Activated CD4-positive, alpha-beta T cell treated with anti-CD3 and anti-CD28 coated beads, Interleukin-2, amount 50 U/mL, for 24 hours (primary cell): ENCODE results near the gene DTWD2.
"Not testable (repeated sequence)": the region's sequence is repeated elsewhere in the genome, so short reads cannot be mapped to it uniquely, and the experiment has no call there.

Experiments used
- DNase-seq, 2 donors: peaks; one replicate each; pipeline ENCODE4 v3.0.0-alpha.2; 2020; ENCODE audit warnings: low read depth in 1 of 2, low spot score in 1 of 2

DTWD2 gene

DNA sequence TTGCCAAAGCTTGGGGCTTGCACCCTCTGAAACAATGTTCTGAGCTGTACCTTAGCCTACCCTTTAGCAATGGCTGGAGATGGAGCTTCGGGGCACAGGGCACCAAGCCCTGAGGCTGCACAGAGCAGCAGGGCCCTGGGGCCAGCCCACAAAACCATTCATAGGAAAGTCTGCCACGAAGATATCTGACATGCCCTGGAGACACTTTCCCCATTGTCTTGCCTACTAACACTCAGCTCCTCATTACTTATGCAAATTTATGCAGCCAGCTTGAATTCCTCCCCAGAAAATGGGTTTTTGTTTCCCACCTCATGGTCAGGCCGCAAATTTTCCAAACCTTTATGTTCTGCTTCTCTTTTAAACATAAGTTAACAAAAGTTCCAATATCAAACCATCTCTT lies 105.7 kb downstream of the DTWD2 start:
- no peak for DNase-seq

DNA sequence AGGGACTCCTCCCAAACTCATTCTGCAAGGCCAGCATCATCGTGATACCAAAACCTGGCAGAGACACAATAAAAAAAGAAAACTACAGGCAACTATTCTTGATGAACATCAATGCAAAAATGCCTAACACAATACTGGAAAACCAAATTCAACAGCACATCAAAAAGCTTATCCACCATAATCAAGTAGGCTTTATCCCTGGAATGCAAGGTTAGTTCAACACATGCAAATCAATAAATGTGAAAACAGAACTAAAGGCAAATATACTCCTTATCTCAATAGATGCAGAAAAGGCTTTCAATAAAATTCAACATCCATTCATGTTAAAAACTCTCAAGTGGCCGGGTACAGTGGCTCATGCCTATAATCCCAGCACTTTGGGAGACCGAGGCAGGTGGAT lies 111.5 kb downstream of the DTWD2 start:
- not testable (repeated sequence) for DNase-seq

DNA sequence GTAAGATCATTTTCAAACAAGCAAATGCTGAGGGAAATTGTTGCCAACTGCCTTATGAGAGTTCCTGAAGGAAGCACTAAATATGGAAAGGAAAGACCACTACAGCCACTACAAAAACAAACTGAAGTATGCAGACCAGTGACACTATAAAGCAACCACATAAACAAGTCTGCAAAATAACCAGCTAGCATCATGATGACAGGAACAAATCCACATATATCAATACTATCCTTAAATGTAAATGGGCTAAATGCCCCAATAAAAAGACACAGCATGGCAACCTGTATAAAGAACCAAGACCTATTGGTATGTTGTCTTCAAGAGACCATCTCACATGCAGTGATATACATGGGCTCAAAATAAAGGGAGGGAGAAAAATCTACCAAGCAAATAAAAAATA lies 113.2 kb downstream of the DTWD2 start:
- DNase-seq: no peak

DNA sequence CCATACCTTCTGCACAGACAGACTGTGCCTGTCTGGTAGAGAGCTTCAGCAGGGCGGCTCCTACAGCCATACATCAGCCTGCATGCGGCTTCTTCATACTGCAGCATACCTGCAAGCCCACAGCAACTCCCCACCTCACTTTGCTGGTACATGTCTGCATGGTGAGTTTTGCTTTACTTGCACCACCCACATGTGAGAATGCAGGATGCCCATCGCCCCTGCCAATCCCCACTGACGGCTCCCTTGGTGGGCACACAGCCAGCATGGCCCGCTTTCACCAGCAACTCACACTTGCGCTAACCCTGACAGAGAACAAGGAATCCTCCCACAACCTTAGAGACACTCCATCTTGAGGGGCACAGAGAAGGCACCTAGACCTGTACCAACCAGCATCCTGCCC lies 114.9 kb downstream of the DTWD2 start:
- DNase-seq: no peak

DNA sequence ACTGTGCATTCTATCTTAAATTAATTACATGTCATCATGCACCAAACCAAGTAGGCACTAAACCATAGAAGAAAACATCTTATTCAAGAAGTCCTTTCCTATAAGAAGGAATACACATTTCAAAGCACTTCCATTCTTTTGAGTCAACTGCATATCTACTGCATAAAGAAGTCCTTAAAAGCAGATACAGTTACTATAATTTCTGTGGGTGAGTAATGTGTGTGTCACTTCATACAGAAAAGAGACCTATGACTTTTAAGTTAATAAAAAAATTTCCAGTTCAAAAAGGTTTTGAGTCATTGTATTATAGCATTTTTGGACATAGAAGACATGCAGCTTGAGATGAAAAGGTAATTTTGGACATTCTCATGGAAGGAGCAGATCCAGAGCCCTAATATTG lies 125.0 kb downstream of the DTWD2 start:
- DNase-seq: no peak

DNA sequence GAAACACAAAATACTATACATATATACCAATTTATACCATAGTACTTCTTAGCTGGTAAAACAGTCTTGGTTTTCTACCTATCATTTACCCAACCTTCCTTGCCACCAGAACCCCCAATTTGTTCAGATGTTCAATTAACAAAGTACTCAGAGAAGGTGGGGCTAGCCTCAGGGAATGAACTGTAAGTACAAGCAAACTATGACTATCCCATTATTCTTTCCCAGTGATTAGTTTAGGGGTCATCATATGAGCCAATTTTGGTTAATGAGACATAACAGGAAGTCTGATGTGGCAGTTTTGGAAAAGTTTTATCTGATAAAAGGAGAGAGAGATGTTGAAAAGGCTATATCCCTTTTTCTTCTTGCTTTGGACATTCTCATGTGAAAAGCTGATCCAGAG lies 125.8 kb downstream of the DTWD2 start:
- no peak for DNase-seq

DNA sequence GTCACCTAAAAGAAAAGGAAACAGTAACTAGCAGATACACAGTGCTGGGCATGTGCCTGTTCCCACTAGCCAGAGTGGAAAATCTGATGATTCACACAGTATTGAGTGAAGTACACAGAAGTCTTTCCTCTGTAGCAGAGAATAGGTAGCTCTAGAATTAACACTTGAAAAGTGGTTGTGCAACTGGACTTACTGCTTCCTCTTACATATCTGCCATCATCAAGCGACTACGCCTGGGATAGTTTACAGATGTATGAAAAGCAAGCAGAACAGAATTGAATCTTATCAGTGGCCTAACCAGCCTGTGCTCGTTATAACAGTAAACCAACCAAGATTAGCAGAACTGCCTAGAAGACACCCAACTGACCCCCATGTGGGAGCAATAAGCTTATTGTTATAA lies 130.6 kb downstream of the DTWD2 start:
- DNase-seq: no peak

DNA sequence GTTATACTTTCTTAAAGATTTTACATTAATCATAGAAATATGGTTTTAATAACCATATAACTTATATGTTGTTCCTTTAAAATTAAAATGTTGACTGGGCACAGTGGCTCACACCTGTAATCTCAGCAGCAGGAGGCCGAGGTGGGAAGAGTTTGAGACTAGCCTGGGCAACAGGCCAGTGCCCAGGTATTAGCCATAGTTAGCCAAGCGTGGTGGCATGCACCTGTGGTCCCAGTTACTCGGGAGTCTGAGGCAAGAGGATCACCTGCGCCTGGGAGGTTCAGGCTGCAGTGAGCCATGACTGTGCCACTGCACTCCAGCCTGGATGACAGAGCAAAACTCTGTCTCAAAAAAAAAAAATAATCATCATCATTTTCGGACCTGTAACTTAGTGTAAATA lies 133.5 kb downstream of the DTWD2 start:
- DNase-seq: no peak

DNA sequence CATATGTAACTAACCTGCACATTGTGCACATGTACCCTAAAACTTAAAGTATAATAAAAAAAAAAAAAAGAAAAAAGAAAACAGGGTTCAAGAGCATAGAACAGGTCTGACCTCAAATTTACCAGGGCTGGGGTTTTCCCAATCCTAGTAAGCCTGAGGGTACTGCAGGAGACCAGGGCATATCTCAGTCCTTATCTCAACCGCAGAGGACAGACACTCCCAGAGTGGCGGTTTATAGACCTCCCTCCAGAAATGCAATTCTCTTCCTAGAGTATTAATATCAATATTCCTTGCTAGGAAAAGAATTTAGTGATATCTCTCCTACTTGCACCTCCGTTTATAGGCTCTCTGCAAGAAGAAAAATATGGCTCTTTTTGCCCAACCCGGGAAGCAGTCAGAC lies 136.6 kb downstream of the DTWD2 start:
- not testable (repeated sequence) for DNase-seq

DNA sequence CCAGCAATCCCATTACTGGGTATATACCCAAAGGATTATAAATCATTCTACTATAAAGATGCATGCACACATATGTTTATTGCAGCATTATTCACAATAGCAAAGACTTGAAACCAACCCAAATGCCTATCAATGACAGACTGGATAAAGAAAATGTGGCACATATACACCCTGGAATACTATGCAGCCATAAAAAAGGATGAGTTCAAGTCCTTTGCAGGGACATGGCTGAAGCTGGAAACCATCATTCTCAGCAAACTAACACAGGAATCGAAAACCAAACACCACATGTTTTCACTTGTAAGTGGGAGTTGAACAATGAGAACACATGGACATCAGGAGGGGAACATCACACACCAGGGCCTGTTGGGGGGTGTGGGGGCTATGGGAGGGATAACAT lies 138.8 kb downstream of the DTWD2 start:
- not testable (repeated sequence) for DNase-seq

DNA sequence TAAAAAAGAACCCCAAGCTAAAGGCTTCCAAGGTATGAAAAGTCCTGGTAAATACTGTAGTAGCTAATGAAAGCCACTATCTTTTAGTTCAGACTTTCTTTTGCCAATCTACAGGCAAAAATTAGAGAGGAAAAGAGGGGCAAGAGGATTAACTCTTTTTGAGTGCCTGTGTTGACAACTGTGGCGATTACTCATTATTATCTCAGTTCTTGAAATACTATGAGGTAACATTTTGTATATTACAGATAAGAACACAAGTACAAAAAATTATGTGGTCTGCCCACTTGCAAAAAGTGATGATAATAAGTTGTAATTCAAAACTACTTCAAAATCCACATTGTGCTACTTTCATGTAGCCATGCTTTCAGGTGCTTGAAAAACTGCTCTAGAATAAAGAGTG lies 144.0 kb downstream of the DTWD2 start:
- DNase-seq: no peak

DNA sequence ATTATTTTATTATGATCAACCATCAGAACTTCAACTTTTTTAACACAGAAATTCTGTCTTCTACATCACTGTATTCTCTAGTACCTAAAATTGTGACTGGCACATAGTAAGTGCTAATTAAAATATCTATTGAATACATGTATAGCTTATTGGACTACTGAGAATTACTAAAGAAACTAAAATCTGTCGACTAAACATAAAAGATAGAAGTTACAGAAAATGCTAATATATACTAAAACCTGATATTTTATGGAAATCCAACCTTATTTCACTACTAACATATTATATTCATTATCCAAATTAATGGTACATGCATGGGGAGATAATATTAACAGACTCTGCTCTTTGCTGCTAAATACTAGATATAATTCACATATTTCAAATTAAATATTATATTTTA lies 153.6 kb downstream of the DTWD2 start:
- no peak for DNase-seq

DNA sequence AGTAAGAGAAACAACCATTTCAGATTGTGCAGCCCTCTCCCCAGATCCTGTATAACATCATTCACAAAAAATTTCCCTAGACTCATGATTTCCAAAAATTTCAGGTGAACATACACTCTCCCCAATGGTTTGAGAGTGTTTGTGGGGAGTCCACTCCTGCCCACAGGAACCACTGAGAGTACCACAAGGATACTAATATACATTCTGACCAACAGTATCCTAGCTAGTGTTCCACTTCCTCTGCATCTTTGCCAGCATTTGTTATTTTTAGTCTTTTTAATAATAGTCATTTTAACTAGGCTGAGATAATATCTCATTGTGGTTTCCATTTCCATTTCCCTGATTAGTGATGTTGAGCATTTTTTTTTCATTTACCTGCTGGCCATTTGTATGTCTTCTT lies 155.4 kb downstream of the DTWD2 start:
- DNase-seq: no peak

DNA sequence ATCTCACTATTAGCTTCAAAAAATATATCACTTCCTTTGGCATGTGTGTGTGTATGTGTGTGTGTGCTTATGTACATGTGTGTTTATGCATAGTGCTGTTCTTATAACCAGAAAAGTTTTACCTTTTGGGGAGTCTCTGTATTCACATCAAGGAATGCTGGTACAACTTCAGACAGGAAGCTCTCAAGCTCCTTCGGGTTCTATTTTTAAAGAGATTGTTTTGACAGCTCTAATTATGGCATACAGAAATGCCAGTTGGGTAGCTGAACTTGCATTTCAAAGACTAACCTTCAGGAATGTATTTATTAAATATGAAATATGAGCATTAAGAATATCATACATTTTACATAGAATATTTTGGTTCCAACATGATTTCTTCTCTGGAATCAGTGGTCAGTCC lies 163.1 kb downstream of the DTWD2 start:
- DNase-seq: no peak

DNA sequence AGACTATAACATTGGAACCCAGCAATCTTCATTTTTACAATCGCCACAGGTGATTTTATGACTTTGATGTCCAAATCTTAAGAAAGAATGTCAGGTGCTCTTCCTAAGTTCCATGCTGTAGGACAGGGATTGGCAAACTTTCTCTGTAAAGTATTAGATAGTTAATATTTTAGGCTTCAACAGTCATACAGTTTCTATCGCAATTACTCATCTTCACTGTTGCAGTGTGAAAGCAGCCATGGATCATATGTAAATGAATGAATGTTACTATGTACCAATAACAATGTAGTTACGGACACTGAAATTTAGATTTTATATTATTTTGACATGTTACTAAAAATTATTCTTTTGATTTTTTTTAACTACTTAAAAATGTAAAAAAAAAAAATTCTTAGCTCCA lies 169.7 kb downstream of the DTWD2 start:
- no peak for DNase-seq

DNA sequence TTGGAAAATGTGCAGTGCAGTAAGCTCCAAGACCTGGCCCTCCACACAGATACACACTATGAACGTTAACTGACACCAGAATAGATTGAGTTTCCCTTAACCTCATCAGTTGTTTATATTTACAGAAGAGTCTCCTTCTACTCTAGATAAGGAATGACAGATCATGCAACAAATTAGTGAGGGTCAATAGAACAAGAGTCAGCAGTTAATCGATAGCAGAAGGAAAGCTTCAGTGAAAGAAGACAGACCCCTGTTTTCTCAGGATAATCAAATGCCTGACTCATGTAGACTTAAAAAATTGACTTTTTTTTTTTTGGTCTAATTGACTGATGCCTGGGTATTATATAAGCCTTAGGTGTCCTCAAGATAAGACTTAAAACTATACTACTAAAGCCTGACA lies 179.9 kb downstream of the DTWD2 start:
- DNase-seq: no peak

DNA sequence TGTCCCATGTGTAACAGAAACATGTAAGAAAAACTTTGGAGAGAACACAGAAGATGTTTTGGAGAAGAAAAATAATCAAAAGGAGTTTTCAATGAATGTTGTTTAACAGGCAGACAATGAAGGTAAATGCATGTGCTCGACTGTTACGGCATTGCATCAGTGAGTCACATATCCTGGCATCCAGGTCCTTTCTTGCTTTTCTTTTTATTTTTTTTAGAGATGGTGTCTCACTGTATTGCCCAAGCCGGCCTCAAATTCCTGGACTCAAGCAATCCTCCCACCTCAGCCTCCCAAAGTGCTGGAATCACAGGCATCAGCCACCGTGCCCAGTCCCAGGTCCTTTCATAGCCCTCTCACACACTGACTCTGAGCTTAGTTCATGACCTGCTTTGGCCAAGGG lies 181.8 kb downstream of the DTWD2 start:
- DNase-seq: no peak

DNA sequence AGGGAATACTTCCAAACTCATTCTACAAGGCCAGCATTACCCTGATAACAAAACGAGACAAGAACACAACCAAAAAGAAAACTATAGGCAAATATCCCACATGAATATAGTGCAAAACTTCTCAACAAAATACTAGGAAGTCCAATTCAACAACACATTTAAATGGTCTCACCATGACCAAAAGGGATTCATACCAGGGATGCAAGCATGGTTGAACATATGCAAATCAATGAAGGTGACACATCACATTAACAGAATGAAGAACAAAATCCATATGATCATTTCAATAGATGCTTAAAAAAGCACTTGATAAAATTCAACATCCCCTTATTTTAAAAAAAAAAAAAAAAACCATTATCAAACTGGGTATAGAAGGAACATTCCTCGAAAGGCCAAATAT lies 186.0 kb downstream of the DTWD2 start:
- DNase-seq: no peak

DNA sequence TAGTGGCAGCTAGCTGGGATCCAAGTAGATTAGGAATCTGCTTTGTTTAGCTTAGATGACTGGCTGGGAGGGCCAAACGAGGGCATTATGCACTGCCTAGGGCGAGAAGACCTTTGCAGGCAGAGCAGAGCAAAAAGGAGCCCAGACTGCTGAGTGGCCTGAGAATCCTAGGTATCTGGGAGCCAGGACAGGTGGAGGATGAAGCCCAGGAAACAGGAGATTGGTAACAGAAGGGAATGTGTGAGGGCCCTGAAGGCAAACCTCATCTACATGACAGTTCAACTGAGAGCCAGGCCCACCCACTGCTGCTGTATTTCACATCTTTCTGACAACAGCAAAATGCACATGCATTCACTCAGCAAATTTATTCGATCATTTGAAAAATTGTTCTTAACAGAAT lies 192.3 kb downstream of the DTWD2 start:
- no peak for DNase-seq

DNA sequence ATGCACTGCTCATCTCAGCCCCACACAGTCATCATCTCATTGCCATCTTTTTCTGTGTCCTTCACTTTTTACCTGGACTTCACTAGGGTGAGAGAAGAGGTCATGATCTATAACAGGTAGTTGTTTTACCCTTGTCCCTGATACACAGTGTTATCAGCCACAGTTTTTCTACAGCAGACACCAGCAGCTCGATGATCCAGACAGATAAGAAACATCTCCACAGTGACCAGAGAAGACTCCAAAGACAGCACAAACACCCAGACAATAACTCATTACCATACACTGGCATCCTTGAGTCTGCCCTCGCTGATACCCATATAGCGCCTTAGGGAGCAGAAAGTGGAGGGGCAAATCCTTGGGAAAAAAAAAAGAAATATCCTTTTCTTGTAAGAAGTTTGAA lies 194.1 kb downstream of the DTWD2 start:
- no peak for DNase-seq

DNA sequence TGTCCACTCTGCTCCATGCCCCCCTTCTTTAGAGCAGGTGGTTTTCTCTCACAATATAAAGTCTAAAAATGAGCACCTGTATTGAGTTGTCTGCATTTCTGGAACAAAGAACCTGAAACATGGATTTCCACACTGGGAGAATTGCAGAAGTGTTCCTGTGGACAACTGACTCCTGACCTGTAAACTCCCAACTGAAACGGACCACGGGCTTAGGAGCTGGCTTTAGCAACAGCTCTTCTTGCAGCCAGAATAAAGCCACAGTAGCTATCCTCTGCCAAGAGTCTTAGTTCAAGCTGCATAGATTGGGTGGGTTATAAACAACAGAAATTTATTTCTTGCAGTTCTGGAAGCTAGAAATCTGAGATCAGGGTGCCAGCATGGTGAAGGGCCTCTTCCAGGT lies 194.7 kb downstream of the DTWD2 start:
- DNase-seq: no peak

DNA sequence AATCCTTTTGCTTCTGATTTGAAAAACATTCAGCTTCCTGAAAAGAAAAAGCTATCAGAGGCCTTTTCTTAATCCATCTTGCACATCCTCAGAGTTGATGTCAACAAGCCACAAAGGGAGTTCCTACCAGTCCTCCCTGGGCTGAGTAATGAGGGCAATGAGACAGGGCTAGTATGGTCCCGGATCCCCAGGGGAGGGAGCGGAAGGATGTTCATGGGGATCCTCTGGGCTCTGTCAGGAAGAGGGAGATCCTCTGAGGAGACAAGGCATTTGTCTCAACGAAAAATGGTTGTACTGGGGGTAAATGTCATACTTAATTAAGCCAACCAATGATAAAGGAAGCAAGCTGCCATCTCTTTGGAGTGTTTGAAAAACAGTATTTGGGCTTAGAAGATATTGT lies 195.3 kb downstream of the DTWD2 start:
- DNase-seq: no peak

DNA sequence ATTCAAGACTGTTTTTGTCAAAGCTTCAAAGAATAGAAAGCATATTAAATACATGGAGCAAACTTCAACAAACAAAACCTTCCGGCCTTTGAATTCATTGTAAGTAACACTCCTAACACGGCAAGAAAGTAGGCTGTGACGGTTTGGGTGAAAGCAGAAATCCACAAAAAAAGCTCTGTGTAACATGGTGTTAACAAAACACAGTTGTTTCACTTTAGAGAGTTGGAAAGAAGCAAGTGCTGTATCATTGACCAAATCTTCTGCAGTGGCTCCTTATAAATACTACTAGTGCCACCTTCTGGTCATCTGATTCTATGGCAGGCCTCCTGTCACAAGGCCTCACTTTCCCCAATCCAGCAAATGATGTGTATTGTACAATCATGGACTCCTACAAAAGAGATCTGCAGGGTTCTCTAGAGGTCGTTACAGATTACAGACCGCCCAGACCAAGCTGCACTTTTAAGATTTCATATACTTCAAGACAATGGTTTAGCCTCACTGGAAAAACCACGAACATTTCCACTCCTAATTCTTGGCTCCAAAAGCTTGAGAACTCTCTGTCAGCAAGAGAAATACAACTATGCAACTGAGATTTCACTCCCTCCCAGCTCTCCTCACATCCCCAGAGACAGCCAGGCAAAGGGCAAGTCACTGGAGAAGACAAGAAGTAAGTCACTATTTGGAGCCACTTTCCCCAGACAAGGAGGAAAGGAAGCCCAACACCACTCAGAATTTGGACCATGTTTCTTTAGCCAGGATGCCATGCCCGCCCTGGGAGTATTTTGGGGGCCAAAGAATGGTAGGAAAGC lies 196.2 kb downstream of the DTWD2 start:
- DNase-seq: no peak

DNA sequence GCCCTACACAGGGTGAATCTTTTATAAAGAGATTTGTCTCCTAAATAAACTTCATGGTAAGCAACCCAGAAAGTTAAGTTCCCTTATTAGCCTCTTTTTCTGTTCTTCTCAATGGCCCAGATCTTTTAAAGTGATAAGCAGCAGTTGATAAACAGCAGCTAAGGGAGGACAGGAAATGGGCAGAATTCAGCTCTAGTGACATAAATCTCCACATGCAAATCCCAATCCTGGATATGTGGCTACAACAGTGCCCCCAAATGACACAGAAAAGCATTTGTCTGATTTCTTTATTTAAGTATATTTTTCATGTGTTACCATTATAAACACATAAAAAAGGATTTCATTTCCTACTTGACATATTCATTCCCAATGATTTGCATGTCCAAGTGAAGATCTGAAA lies 199.0 kb downstream of the DTWD2 start:
- DNase-seq: no peak
